Stimulated activated CD4-positive, alpha-beta T cell treated with anti-CD3 and anti-CD28 coated beads, TNF-alpha, amount 100 ng/mL, for 24 hours (primary cell): Measurements from ENCODE around the gene TENT4A.

ENCODE experiments used
- DNase-seq, 3 experiments: peaks; one replicate each; pipeline ENCODE4 v3.0.0-alpha.2; 2020; ENCODE audit warnings: low read depth in 3 of 3

The TENT4A gene

GRCh38 chr5:6700074-6700684, 13.1 kb upstream of the TENT4A start:
- no peak for DNase-seq

GRCh38 chr5:6700685-6701355, 12.4 kb upstream of the TENT4A start:
- no peak for DNase-seq

GRCh38 chr5:6701491-6701890, 11.7 kb upstream of the TENT4A start:
- DNase-seq, result no peak

GRCh38 chr5:6702633-6703032, 10.6 kb upstream of the TENT4A start:
- no peak for DNase-seq

GRCh38 chr5:6703806-6704205, 9.4 kb upstream of the TENT4A start:
- DNase-seq, result no peak

- DNase-seq, result no peak
Observed at GRCh38 chr5:6704361-6704851, 8.8 kb upstream of the TENT4A start.

GRCh38 chr5:6705088-6705487, 8.1 kb upstream of the TENT4A start:
- no peak for DNase-seq

GRCh38 chr5:6705959-6706358, 7.3 kb upstream of the TENT4A start:
- DNase-seq, result no peak

GRCh38 chr5:6707852-6708251, 5.4 kb upstream of the TENT4A start:
- DNase-seq, result no peak

GRCh38 chr5:6708814-6709213, 4.4 kb upstream of the TENT4A start:
- no peak for DNase-seq

- DNase-seq, result no peak
Observed at GRCh38 chr5:6710070-6710469, 3.2 kb upstream of the TENT4A start.

GRCh38 chr5:6710551-6711318, 2.5 kb upstream of the TENT4A start:
- DNase-seq, result no peak

GRCh38 chr5:6711409-6712141, 1.7 kb upstream of the TENT4A start:
- no peak for DNase-seq

- DNase-seq, result peak in 1 of 3 experiments; percentile 35
Observed at GRCh38 chr5:6712142-6712576, 1.1 kb upstream of the TENT4A start.

- DNase-seq, result peak; percentile 93 to 95 (median 94)
Observed at GRCh38 chr5:6712577-6713273, 507 bp upstream of the TENT4A start.

- DNase-seq, result no peak
Observed at GRCh38 chr5:6714226-6715041, 1.2 kb downstream of the TENT4A start.

- no peak for DNase-seq
Observed at GRCh38 chr5:6715271-6715670, 2.0 kb downstream of the TENT4A start.

- DNase-seq, result no peak
Observed at GRCh38 chr5:6715758-6716628, 2.8 kb downstream of the TENT4A start.

- DNase-seq, result no peak
Observed at GRCh38 chr5:6716629-6717149, 3.5 kb downstream of the TENT4A start.
